HG03103 (cell line): ENCODE data around the gene ZNF14.
"Not testable (repeated sequence)": the region's sequence is repeated elsewhere in the genome, so short reads cannot be mapped to it uniquely, and the experiment has no call there.

Experiments used
- ATAC-seq: cut with Tn5 transposase; IDR thresholded peaks from one replicate; pipeline ENCODE4 v1.9.1; 2021; ENCODE audit warnings: low read depth; ENCODE audit not compliant: unreplicated experiment

ZNF14 gene

DNA sequence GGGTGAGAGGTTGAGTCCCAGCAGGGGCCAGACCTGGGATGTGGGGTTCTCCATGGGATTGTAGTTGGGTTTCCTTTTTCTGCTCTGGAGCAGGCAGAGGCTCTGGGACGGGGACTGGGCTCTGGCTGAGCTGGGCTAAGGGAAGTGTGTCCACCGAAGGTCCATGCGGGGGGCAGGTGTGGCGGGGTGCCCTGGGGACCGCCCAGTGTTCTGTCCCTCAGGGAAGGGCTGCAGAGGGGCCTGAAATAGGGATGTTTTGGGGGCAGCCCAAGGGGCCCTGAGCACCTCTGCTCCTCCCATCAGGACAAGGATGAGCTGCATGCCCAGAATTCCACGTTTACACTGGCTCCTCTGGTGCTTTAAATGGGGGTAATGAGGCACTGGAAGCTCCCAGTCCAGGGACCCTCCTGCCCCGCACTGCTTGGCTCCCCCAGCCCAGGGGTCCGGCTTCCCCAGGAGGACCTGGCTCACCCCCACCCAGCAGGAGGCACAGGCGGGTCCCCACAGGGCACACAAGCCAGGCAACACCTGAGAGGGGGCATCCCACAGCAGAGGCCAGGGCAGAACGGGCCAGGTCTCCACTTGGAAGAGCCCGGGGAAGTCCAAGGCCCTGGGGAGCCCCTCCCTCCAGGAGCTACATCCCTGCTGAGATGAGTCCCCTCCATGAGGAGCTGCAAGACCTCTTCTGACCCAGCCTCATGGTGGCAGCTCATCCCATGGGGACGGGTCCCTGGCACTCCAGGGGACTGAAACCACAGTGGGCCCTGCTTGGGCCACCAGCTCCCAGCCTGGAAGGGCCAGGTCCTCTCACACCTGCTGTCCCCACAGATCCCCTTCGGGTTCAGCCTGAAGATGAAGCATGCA, 14.7 kb upstream of the ZNF14 start:
- ATAC-seq: no peak

DNA sequence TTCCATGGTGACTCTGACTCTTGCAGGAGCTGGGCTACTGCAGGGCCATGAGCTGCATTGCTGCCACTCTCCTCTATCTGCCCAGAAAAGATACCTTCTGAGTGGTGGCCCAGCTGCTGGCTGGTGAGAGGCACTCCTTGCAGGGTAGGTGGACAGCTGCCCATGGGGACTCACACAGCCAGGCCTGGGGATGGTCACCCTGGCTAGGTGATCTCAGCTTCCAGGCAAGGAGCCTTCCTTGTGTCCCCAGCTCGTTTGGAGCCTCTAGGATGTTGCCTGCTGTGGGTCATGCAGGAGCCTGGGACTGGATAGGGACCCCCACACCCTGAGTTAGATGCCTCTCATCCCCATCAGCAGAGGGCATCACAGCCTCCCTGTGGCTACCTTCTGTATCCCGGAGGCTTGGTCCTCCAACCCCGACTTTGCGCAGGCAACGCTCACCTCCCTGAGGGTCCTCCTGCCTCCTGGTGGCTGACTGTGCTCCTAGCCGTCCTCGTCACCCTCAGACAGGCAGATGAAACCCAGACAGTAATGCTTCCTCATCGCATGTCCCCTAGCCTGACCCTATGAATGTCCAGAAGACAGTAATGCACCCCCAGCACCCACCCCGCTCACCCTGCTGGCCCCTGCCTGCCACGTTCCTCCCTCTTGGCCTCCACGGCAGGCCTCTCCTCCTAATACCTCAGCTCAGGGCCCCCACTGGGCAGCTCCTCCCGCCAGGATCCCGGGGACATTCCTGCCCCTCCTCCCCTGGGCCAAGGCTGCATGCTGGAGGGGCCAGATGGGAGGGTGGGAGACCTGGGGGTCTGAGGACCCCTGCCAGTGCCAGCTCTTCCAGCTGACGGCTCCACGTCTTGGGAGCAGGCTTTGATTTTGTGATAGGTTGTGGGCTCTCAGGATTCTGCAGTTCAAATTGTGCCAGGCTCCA, 13.6 kb upstream of the ZNF14 start:
- no peak for ATAC-seq

DNA sequence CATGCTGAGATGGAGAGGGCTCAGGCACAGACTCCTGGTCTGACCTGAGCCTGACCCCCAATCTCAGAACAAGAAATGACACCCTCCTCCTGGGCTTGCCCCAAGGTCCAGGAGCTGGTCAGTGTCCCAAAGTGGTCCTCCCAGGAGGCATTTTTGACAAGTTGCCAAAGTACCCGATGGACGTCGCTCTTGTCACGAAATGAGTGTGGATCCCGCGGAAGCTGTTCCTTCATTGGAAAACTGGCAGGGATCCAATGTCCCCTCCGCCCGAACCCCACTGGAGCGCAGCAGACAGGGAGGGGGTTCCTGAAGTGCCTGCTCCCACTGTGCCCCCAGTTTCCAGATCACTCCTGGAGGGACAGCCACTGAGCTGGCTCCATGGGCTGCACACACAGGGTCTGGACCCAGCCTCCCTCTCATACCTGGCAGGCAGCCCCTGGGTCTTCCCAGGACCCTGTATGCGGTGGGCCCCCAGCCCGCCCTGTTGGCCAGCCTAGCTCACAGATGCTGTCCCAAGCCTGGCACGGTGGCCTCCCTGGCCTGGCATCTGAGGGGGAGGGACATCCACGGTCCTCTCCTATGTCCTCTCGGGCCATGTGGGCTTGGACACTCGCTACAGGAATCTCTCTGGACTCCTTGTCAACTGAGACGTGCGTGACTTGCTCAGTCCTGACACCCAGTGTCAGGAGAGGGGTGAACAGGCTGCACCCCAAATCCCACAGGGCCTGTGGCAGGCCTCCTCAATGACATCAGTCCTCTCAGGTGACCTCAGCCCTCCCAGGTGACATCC, 12.8 kb upstream of the ZNF14 start:
- no peak for ATAC-seq

DNA sequence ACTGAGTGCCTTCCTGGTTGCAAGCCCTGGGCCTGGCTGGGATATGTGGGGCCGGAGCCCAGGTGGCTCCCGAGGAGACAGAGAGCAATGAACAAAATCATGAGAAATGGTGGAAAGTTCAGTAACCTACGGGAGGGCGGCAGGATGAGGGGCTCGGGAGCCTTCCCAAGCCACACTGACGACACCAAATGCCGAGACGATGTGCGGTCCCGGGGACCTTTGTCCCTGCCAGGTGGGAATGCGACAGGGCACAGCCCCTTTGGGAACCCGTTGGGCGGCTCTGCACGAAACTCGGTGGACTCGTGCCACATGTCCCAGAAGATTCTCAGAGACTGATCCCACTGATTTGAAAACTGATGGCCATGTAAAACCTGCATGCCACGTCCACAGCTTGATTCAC, 11.7 kb upstream of the ZNF14 start:
- ATAC-seq: no peak

DNA sequence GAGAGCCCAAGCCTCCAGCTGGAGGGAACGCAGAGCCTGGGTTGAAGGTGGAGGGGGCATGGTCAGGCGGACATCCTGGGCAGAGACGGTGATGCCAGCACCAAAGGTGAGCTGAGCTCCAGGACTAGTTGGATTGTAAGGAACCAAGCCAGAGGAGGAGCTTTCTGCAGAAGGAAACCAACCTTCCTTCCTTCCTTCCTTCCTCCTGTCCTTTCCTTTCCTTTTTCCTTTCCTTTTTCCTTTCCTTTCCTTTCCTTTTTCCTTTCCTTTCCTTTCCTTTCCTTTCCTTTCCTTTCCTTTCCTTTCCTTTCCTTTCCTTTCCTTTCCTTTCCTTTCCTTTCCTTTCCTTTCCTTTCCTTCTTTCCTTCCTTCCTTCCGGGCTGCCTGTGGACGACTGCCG, 11.0 kb upstream of the ZNF14 start:
- ATAC-seq: not testable (repeated sequence)

DNA sequence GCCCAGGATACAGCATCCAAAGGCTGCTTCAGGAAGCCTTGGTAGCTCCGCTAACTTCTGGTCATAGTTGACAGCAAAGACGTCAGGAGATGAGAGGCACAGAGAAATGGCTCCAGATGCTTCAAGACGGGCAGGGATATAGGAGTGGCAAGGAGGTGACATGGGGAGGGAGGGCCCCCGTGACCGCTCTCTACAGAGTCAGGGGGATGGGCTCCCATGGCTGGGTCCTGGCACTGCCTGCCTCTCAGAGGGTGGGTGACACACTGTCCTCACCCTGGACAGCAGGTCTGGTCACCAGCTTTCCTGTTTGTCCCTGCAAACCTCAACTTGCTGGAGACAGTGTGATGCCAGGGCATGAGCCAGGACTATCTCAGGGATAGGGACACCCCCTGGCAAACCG, 10.3 kb upstream of the ZNF14 start:
- ATAC-seq: no peak

DNA sequence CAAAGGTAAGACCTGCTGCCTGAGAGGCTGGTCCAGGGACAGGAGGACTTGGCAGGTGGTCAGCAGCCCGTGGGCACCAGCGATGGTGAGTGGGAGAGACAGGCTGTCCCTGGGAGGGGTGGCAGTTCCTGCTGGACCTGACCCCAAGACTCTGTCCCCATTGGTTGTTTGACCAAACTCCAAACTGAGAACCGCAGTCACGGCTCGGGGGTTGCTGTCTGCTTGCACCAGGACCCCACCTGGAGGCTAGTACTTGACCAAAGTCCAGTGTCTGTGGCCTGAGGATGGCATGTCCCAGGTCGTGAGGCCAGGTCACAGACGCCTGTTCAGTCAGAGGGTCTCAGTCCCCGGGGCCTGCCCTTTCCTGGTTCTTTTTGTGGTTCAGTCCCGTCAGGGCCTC, 9.9 kb upstream of the ZNF14 start:
- no peak for ATAC-seq

DNA sequence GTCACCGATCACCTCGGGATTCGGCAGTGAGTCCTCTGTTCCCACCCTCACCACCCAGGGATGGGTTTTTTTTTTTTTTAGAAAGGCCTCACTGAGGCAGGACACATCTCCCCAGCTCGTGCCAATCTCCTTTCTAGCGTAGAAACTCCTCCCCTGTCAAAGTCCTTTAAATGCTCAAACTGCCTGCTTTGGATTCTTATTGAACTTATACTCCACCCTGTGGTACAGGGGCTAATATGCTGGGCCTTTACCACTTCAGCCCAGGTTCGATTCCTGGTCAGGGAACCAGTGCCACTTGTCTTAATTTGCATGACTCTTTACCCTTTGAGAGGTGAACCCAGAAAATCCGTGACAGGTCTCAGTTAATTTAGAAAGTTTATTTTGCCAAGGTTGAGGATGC, 8.3 kb upstream of the ZNF14 start:
- no peak for ATAC-seq

DNA sequence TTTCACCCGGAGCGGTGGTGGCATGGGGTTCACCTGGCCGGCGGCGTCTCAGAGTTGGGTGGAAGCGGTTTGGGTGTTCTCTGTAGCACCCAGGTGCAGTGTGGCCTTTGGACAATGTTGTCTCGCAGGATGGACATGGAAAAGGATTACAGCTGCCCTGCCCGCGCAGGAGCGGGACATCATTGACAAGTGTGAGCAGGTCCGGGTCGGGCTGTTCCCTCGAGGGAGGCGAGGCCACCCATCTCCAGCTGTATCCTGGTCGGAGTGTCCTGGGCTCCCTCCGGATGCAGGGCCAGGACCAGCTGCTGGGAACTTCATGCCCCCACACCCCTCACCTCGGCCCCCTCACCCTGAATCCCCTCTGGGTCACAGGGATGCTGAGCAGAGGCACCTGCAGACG, 7.8 kb upstream of the ZNF14 start:
- no peak for ATAC-seq

DNA sequence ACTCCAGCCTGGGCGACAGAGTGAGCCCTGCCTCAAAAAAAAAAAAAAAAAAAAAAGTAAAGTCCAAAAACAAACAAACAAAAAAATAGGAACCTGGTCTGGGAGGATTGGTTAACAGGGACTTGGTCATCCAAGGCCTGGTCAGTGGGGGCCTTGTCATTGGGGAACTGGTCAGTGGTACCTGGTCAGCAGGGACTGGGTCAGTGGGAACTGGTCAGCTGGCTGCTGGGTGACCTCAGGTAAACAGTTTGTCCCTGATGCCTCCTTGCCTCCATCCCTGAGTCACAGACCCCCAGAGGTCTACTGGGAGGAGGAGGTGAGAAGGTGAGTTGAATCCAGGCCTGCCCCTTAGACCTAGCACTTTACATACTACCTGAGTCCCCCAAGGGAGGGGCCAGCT, 5.7 kb upstream of the ZNF14 start:
- ATAC-seq: no peak

DNA sequence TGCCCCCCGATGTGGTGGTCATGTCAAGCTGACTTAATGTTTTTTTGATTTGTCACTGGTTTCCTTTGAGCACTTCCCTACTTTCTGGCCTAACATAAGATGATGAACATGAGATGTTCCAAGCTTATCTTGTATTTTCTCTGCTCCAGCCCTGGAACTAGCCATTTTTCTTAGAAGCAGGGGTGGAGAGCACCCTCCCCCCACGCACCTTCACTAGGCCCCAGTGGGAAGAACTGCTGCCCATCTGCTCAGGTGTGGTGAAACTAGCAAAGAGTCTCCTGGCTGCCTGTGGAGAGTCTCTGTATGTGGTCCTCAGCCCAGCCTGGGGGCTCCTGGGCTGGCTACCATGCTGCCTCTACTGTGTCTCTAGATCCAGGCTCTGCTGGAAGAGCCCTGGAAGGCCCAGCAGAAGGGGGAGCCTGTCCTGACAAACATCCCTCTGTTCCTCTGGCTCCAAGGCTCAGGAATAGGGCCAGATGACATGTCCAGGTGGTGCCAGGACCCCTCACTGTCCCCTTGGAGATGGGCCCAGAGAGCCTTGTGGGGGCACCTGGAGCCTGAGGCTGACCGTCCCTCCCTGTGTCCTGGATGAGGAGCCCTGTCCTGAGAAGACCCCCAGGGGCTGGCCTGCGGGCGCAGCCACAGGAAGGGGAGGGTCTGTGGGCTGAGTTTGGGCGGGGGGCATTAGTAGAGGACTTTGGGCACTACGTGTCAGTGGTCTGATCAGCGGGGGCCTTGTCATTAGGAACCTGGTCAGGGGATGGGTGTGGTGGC, 4.8 kb upstream of the ZNF14 start:
- no peak for ATAC-seq

DNA sequence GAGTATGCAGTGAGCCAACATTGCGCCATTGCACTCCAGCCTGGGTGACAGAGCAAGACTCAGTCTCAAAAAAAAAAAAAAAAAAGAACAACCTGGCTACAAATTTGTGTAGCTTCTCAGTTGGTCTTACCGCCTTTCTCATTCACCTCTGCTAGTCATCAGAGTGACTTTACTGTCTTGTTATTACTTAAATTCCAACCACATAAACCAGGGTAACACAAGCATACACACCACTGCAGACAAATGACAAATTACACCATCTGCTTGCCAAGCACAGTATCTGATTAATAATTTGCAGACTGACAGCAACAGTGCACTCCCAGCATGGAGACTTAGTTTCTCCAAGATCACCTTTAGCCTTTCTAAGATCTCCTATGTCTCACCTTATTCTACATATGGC, 11.0 kb downstream of the ZNF14 start:
- ATAC-seq: no peak

DNA sequence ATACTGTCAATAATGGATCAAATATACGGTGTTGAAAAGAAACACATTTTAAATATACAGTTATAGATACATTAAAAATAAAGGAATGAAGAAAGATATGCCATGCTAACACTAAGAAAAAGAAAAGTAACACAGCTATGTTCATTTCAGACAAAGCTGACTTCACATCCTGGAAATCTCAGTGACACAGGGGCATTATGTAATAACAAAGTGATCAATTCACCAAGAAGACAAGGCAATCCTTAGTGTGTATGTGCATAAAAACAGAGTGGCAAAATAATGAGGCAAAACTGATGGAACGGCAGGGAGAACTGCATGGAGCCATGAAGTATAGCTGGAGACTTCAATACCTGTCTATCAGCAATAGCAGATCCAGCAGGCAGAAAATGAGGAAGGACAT, 13.1 kb downstream of the ZNF14 start:
- ATAC-seq: no peak

DNA sequence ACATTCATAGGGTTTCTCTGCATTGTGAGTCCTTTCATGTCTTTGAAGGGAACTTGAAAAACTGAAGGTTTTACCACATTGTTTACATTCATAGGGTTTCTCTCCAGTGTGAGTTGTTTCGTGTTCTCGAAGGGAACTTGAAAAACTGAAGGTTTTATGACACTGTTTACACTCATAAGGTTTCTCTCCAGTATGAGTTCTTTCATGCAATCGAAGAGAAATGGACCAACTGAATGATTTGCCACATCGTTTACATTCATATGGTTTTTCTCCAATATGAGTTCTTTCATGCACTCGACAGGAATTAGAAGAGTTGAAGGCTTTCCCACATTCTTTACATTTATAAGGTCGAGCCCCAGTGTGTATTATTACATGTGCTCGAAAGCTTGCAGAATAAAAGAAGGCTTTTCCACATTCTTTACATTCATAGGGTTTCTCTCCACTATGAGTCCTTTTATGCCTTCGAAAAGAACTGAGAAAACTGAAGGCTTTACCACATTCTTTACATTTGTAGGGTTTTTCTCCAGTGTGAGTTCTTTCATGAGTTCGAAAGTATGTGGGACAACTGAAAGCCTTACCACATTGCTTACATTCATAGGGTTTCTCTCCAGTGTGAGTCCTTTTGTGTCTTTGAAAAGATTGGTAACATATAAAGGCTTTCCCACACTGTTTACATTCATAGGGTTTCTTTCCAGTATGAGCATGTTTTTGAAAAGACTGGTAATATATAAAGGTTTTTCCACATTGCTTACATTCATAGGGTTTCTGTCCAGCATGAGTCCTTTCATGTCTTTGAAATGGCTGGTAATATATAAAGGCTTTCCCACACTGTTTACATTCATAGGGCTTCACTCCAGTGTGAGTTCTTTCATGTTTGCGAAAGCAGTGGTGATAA, 20.7 kb downstream of the ZNF14 start:
- ATAC-seq: no peak

DNA sequence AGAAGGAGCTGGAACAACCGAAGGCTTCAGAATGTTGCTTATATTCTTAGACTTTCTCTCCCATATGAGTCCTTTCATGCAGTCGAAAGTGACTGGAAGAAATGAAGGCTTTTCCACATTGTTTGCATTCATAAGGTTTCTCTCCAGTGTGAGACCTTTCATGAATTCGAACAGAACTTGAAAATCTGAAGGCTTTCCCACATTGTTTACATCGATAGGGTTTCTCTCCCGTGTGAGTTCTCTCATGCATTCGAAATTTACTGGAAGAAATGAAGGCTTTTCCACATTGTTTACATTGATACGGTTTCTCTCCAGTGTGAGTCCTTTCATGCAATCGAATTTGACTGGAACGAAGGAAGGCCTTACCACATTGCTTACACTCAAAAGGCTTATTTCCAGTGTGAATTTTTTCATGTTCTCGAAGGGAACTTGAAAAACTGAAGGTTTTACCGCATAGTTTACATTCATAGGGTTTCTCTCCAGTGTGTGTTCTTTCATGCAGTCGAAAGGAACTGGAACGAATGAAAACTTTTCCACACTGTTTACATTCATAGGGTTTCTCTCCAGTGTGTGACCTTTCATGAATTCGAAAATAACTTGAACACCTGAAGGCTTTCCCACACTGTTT, 21.5 kb downstream of the ZNF14 start:
- no peak for ATAC-seq

DNA sequence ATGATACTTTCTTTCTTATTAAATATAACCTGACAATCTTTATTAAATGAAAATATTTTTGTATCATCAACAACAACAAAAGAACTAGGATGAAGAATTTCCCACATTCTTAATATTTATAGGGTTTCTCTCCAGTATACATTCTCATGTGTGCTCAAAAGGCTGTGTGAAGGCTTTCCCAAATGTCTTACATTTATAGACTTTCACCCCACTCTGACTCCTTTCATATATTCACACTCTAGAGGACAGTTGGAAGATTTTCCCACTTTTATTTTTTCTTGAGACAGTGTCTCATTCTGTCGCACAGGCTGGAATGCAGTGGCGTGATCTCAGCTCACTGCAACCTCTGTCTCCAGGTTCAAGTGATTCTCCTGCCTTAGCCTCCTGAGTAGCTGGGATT, 22.4 kb downstream of the ZNF14 start:
- no peak for ATAC-seq

DNA sequence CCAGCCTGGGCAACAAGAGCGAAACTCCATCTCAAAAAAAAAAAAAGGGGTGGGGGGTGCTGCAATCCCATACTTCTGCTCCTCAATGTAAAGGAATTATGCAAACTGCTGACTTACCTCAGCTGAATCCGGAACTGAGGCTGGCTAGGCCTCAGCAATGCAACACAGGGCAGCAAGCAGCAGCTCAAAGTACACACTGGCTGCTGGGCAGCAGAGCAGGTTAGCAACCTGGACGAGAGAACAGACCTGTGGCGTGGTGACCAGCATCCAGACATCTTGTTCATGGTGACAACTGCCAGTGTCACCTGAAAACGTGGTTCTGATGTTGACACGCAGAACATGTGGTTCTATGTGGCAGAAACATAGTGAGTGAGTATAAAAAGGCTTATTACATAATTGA, 28.1 kb downstream of the ZNF14 start:
- no peak for ATAC-seq

DNA sequence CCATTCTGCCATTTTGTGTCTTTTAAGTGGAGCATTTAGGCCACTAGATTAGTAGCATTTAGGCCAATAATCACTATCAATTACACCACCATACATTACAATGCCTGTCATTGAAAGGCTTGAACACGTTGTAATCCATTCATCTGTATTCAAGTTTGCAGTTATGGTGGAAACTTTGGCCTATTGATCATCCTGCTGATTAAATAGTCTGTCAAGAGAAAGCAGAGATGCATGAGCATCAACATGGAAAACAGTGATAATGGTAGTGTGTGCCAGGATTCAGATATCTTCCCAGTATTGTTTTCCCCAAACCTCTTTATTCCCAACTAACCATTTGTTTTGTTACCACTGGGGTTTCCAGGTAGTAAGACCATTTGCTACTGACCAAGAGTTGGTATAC, 32.4 kb downstream of the ZNF14 start:
- ATAC-seq: not testable (repeated sequence)

DNA sequence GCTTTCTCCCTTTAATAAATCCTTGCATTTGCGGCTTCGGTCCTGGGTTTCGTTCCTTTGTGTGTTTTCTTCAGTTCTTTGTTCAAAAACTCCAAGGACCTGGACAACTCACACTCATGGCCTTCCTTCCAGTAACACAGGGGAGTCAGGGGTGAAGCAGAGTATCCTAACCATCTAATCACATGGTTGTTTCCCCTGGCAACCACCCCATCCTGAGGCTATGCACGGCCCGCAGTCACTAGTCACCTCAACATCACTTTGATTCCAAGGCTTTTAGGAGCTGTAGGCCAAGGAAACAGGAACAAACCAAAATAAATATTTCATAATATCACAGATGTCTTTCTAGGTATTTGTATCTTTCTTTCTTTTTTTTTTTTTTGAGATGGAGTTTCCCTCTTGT, 35.3 kb downstream of the ZNF14 start:
- ATAC-seq: no peak
